Neuronal stem cell (in vitro differentiated cells): ENCODE measurements around the gene PID1.

Experiments
- DNase-seq: peaks from one replicate; pipeline ENCODE4 v3.0.0-alpha.2; 2013; ENCODE audit warnings: low spot score
- H2AFZ ChIP-seq: one replicate; pipeline ENCODE4 v1.6.1; 2013; ENCODE audit warnings: mild to moderate bottlenecking, low read length, inconsistent platforms
- H2AK5ac ChIP-seq: 2 replicates; pipeline ENCODE4 v1.6.1; 2013; ENCODE audit warnings: low read depth, mild to moderate bottlenecking, inconsistent platforms, low read length, moderate library complexity, mixed read lengths
- H2BK120ac ChIP-seq: 2 replicates; pipeline ENCODE4 v1.6.1; 2013; ENCODE audit warnings: low read depth, mild to moderate bottlenecking, inconsistent platforms, low read length, moderate library complexity, mixed read lengths
- H2BK12ac ChIP-seq: one replicate; pipeline ENCODE4 v1.6.1; 2013; ENCODE audit warnings: low read length, inconsistent platforms
- H2BK15ac ChIP-seq: 2 replicates; pipeline ENCODE4 v1.6.1; 2013; ENCODE audit warnings: mild to moderate bottlenecking, low read length, inconsistent platforms, mixed read lengths
- H2BK5ac ChIP-seq: one replicate; pipeline ENCODE4 v1.6.1; 2013; ENCODE audit warnings: inconsistent platforms, mild to moderate bottlenecking, low read length, moderate library complexity
- H3K14ac ChIP-seq: one replicate; pipeline ENCODE4 v1.6.1; 2013; ENCODE audit warnings: low read length, inconsistent platforms
- H3K18ac ChIP-seq: 2 replicates; pipeline ENCODE4 v1.6.1; 2013; ENCODE audit warnings: low read length, inconsistent platforms
- H3K23ac ChIP-seq: 2 replicates; pipeline ENCODE4 v1.6.1; 2013; ENCODE audit warnings: low read depth, mild to moderate bottlenecking, mixed read lengths, low read length, inconsistent platforms; ENCODE audit not compliant: poor library complexity
- H3K27ac ChIP-seq: replicated peaks from 3 replicates; pipeline ENCODE4 v1.5.1; 2013; ENCODE audit warnings: low read length, inconsistent platforms
- H3K27me3 ChIP-seq, 3 experiments: 2 replicates each; pipeline ENCODE4 v1.6.1; 2013; ENCODE audit warnings: low read length in 3 of 3, mild to moderate bottlenecking in 2 of 3, inconsistent platforms in 1 of 3, low read depth in 1 of 3, mixed read lengths in 1 of 3, moderate library complexity in 1 of 3; ENCODE audit not compliant: control insufficient read depth in 3 of 3, insufficient read depth in 3 of 3
- H3K36me3 ChIP-seq, 2 donors: replicated peaks in 1 of 2; 2 replicates each; pipeline ENCODE4 v1.6.1; 2013; ENCODE audit warnings: low read length in 2 of 2; ENCODE audit not compliant: control insufficient read depth in 2 of 2, insufficient read depth in 2 of 2
- H3K4ac ChIP-seq: 2 replicates; pipeline ENCODE4 v1.6.1; 2013; ENCODE audit warnings: inconsistent platforms, mild to moderate bottlenecking, low read length, moderate library complexity
- H3K4me1 ChIP-seq, 2 donors: 1 replicate in 1 of 2; 2 replicates in 1 of 2; pipeline ENCODE4 v1.6.1; 2013; ENCODE audit warnings: low read length in 2 of 2, low read depth in 1 of 2; ENCODE audit not compliant: control insufficient read depth in 2 of 2, insufficient read depth in 1 of 2
- H3K4me2 ChIP-seq: one replicate; pipeline ENCODE4 v1.6.1; 2013; ENCODE audit warnings: mild to moderate bottlenecking, low read length, inconsistent platforms; ENCODE audit not compliant: insufficient read depth, poor library complexity, severe bottlenecking
- H3K4me3 ChIP-seq, 2 donors: 2 replicates each; pipeline ENCODE4 v1.5.1; 2013; ENCODE audit warnings: low read length in 2 of 2, mild to moderate bottlenecking in 2 of 2, inconsistent platforms in 1 of 2, moderate library complexity in 1 of 2
- H3K79me1 ChIP-seq: one replicate; pipeline ENCODE4 v1.6.1; 2013; ENCODE audit warnings: low read depth, mild to moderate bottlenecking, inconsistent platforms, low read length, moderate library complexity
- H3K9ac ChIP-seq: one replicate; pipeline ENCODE4 v1.6.1; 2013; ENCODE audit warnings: mild to moderate bottlenecking, low read depth, low read length, inconsistent platforms; ENCODE audit not compliant: poor library complexity
- H3K9me3 ChIP-seq, 2 donors: replicated peaks in 1 of 2; 2 replicates each; pipeline versions ENCODE3 to v1.6.1; 2013; ENCODE audit warnings: low read length in 2 of 2, mild to moderate bottlenecking in 2 of 2, inconsistent platforms in 1 of 2, low read depth in 1 of 2, mixed read lengths in 1 of 2, moderate library complexity in 1 of 2; ENCODE audit not compliant: control insufficient read depth in 2 of 2, insufficient read depth in 1 of 2
- H4K8ac ChIP-seq: one replicate; pipeline ENCODE4 v1.6.1; 2013; ENCODE audit warnings: low read depth, mild to moderate bottlenecking, inconsistent platforms, low read length, moderate library complexity
- H4K91ac ChIP-seq: one replicate; pipeline ENCODE4 v1.6.1; 2013; ENCODE audit warnings: low read length, low read depth, mild to moderate bottlenecking, inconsistent platforms; ENCODE audit not compliant: poor library complexity
- WGBS, 2 donors: extraction: QIAGEN DNeasy Blood & Tissue Kit; methylation state at CpG; one replicate each; pipeline ENCODE4 v1.1.7; 2013; ENCODE audit warnings: missing lambda C conversion rate in 2 of 2, mixed read lengths in 1 of 2; ENCODE audit not compliant: insufficient read length in 2 of 2, insufficient replicate concordance in 1 of 2; ENCODE audit errors: extremely low coverage in 2 of 2; 5-methylcytosine and 5-hydroxymethylcytosine counted together

Gene PID1

DNA sequence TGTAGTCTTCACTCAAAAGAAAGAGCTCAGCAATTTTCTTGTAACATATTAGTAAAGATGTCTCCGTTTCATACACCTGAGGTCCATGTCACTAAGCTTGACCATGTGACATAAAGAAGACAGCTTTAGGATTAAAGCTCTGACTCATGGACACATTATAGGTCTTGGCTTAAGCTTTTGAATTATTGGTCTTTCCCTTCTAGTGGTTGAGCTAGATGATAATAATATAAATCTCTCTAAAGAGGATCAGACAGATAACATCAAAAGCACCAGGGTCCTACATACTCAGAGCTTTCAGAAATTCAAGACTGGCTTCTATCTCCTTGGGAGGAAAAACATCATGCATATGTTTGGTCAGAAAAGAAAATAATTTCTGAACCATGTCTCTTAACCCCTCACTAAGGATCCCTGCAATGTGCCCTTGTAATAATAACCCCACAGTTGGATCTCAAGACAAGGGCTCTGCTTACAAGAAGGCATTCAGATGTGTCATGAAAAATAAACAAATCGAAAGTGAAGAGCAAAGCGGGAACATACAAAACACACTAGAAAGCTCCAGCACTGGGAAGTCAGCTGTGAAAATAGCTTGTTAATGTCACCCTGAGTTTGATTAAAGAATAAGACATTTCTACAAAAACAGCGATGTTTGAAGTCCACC is 174.5 kb downstream of the PID1 start:
- Histone ChIP-seq H4K8ac (no peak overlapping the region), H3K4me2 (no peak overlapping the region), H2BK120ac (no peak overlapping the region), H3K23ac (no peak overlapping the region), H3K36me3 (no peaks in the 10 kb centered on the region), H2BK5ac (no peak overlapping the region), H3K9me3 (no peaks in the 10 kb centered on the region), H2BK12ac (no peak overlapping the region), H3K4me1 (no peaks in the 10 kb centered on the region), H3K14ac (no peak overlapping the region), H3K79me1 (no peaks in the 10 kb centered on the region), H2BK15ac (no peak overlapping the region), H4K91ac (no peak overlapping the region), H2AFZ (no peak overlapping the region), H2AK5ac (no peak overlapping the region), H3K4ac (no peak overlapping the region), H3K27ac (no peak overlapping the region), H3K9ac (no peak overlapping the region), H3K27me3 (no peaks in the 10 kb centered on the region), H3K18ac (no peak overlapping the region), H3K4me3 (no peak overlapping the region)
- no CpG with 5 or more reads among the region's 4 CpGs for WGBS, 2 donors
- no peak for DNase-seq

DNA sequence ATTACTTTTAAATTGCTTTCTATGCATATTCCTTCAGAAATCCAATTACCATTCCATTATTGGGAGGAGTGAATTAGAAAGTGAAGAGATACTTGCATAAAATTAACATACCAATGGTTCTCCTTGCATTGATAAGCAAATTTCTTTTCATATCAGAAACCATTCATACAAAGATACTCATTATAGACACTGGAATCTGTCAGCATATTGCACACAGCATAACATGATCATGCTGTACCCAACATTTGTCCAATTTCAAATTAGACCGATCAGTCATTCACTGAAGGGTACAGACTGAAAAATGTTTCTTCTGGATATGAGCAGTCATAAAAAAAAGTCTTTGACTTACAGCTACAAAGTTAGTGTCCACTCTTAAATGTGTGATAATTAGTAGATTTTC is 175.6 kb downstream of the PID1 start:
- Histone ChIP-seq H4K8ac (no peak overlapping the region), H2BK5ac (no peak overlapping the region), H3K9ac (no peak overlapping the region), H2AFZ (no peak overlapping the region), H3K14ac (no peak overlapping the region), H3K4me1 (no peaks in the 10 kb centered on the region), H3K23ac (no peak overlapping the region), H4K91ac (no peak overlapping the region), H3K4ac (no peak overlapping the region), H3K18ac (no peak overlapping the region), H3K36me3 (no peaks in the 10 kb centered on the region), H3K4me3 (no peak overlapping the region), H2AK5ac (no peak overlapping the region), H3K27me3 (no peaks in the 10 kb centered on the region), H3K79me1 (no peaks in the 10 kb centered on the region), H3K9me3 (no peaks in the 10 kb centered on the region), H3K27ac (no peak overlapping the region), H2BK12ac (no peak overlapping the region), H2BK15ac (no peak overlapping the region), H2BK120ac (no peak overlapping the region), H3K4me2 (no peak overlapping the region)
- DNase-seq = no peak
- no CpG with 5 or more reads among the region's 1 CpG for WGBS, 2 donors

DNA sequence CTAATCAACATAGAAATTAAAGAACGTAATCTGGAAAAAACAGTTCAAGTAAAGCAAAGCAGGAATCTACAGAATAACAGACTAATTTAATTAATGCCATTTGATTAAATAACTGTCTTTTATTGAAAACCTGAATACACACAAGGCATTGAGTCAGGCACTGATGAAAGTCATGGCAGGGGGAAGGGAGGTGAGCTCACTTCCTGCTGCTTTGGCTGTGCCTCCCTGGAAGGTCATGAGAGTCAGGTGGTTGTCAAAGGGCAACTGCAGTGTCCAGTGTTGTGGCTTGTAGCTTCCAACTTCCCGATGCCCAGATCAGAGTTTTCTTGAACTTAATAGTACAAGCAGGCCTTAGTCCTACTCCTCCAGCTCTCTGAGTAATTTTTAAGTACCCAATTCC is 180.9 kb downstream of the PID1 start:
- no peaks in the 10 kb centered on the region for H3K9me3 ChIP-seq
- no peak overlapping the region for H3K9ac ChIP-seq
- no peak overlapping the region for H2BK12ac ChIP-seq
- no peak for DNase-seq
- H3K14ac ChIP-seq = no peak overlapping the region
- peaks cover 0 to 2% of the 10 kb centered on the region in 2 donors for H3K4me1 ChIP-seq
- H2BK15ac ChIP-seq = no peak overlapping the region
- H3K23ac ChIP-seq = no peak overlapping the region
- H2AFZ ChIP-seq = no peak overlapping the region
- no peak overlapping the region for H4K91ac ChIP-seq
- no peak overlapping the region for H2BK120ac ChIP-seq
- no peak overlapping the region for H3K4me3 ChIP-seq
- no peak overlapping the region for H2BK5ac ChIP-seq
- no peak overlapping the region for H3K4me2 ChIP-seq
- H3K18ac ChIP-seq = no peak overlapping the region
- H3K79me1 ChIP-seq = no peaks in the 10 kb centered on the region
- H3K4ac ChIP-seq = no peak overlapping the region
- no peak overlapping the region for H4K8ac ChIP-seq
- whole genome bisulfite sequencing, 2 donors = no CpG with 5 or more reads among the region's 2 CpGs
- H3K36me3 ChIP-seq = no peaks in the 10 kb centered on the region
- no peaks in the 10 kb centered on the region for H3K27me3 ChIP-seq
- H3K27ac ChIP-seq = no peak overlapping the region
- H2AK5ac ChIP-seq = no peak overlapping the region

DNA sequence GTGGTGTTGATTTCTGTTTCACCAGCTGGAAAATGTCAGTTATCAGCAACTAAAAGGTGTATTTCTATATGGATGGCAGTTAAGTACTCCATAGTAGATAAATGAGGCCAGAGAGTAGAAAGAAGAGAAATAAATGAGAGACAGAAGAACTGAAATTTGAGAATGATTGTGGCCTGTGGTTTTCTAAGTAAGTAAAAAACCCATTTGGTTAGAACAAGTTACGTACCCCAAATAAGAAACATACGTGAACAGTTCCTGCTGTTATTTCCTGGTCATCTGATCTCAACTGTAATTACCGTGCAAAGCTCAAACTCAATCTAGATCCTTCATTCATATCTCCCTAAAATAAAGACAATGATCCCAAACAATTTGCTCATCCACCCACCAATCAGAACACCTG is 181.3 kb downstream of the PID1 start:
- H3K9ac ChIP-seq = no peak overlapping the region
- H2BK12ac ChIP-seq = no peak overlapping the region
- H3K4me3 ChIP-seq = no peak overlapping the region
- H3K23ac ChIP-seq = no peak overlapping the region
- H3K4me1 ChIP-seq = peaks cover 0 to 2% of the 10 kb centered on the region in 2 donors
- no peak overlapping the region for H2BK5ac ChIP-seq
- H3K4me2 ChIP-seq = no peak overlapping the region
- DNase-seq = no peak
- WGBS, 2 donors = no CpG with 5 or more reads among the region's 3 CpGs
- no peak overlapping the region for H2AK5ac ChIP-seq
- H3K27me3 ChIP-seq = no peaks in the 10 kb centered on the region
- no peak overlapping the region for H2BK15ac ChIP-seq
- H3K79me1 ChIP-seq = no peaks in the 10 kb centered on the region
- H2BK120ac ChIP-seq = no peak overlapping the region
- H2AFZ ChIP-seq = no peak overlapping the region
- no peaks in the 10 kb centered on the region for H3K9me3 ChIP-seq
- H4K8ac ChIP-seq = no peak overlapping the region
- H3K4ac ChIP-seq = no peak overlapping the region
- no peak overlapping the region for H3K27ac ChIP-seq
- H3K14ac ChIP-seq = no peak overlapping the region
- no peaks in the 10 kb centered on the region for H3K36me3 ChIP-seq
- H4K91ac ChIP-seq = no peak overlapping the region
- H3K18ac ChIP-seq = no peak overlapping the region
